Measurements from ENCODE around the gene ZCCHC14. TPM values are rescaled to one million over a fixed set of nuclear protein-coding genes. Genes with fewer than 3 reads are reported as not detected.

Gene ZCCHC14
- 15.7 and 21.7 TPM in 2 replicates for total RNA-seq

DNA sequence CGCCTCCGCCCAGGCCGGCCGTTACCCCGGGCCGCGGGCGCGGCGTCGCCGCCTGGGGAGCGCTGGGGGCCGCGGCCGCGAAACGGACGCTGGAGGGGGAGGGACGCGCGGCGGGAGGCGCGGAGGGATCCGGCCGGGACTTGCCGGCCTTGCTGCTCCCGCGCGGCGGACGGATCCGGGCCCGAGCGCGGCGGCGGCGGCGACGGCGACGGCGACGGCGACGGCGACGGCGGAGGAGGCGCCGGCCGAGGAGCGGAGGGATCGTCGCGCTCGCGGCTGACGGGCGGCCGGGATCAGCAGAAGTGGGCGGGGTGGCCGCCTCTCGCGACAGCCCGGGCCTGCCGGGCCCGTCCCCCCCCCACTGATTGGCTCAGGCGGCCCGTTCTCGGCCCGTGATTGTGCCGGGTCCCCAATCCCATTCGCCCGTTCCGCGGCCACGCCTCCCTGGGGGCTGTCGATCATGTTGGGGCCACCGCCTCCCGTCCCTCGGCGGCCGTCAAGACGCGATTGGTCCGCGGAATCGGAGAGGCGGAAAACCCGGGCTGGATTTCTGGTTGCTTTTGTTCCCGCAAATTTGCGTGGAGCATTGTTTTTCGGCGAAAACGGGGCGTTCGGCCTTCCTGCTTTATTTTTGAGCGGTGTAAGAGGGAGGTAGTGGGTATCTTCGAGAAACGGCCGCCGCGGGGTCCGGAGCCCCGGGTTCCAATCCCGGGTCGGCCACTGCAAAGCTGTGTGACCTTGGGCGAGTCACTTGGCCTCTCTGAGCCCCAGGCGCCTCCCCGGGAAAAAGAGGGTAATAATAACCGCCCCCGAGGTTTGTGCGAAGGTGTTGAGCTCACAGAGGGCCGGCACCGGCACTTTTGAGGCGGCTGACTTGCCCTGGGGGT, at the start of gene ZCCHC14:
TSS of gene ZCCHC14 (minus strand) at position 304 of the 887 bp plus-strand sequence. CDS start 786 bp downstream, outside the sequence.

DNA sequence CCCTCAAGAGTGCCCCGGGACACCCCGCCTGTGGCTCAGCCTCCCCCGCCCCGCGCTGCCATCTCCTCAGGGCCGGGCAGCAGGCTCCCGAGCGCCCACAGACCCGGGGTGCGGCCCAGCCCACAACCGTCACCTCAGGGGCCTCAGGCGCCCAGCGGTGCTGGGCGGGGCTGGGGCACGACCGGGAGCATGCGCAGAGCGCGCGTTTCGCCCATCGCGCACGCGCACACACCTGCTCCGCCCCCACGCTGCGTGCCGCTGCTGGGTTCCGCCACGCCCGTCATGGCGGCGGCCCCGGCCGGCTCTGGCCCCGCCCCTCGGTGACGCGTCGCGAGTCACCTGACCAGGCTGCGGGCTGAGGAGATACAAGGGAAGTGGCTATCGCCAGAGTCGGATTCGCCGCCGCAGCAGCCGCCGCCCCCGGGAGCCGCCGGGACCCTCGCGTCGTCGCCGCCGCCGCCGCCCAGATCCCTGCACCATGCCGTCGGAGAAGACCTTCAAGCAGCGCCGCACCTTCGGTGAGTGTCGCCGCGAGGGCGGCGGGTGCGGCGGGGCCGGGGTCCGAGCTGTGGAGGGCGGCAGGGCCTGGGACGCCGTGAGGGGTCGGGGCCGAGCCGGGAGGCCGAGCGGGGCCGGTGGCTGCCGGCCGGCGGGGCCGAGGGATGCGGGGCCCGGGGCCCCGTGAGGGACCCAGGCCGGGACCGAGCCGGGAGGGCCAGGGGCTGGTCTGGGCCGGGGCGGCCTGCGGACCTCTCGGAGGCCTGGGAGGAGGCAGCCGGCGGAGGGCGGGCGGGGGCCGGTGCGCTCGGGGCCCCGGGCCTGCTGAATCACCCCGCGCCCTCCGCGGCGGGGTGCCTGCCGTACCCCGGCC, 100.6 kb downstream of the ZCCHC14 start, which contains the start of gene MAP1LC3B:
TSS of gene MAP1LC3B (plus strand) at position 387 of the 871 bp plus-strand sequence. CDS start at position 479, 92 bp downstream.

DNA sequence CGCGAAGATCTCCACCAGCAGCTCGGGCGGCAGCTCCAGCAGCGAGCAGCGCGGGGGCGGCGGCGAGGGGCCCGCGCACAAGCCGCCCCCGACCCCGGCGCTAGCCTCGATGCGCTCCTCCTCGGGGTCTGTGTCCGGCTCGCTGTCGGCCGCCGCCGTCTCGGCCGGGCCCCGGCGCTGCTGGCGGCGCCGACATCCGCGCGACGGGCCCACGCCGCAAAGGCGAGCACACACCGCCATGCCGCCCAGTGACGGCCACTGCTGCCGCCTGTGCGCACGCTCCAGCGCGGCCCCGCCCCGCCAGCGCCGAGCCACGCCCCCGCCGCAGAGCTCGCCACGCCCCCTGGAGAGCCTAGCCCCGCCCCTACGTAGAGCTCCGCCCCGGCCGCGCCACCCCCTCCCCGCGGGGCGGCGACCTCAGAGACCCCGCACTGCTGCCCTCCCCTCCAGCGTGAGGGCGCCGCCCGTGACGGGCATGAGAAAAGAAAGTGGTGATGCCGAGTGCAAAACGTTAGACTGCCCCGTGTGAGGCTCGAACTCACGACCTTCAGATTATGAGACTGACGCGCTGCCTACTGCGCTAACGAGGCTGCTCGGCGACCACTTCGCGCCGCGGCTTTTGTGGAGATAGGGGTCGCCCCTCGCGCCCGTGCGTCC, 109.2 kb downstream of the ZCCHC14 start, which contains the start of gene FBXO31:
TSS of gene FBXO31 (minus strand) at position 272 of the 657 bp plus-strand sequence. CDS start at position 240, 32 bp downstream.

Other genes starting within 250 kb of the ZCCHC14 start
- gene C16orf95, start 175.6 kb downstream of the ZCCHC14 start, total RNA-seq: 3.5 and 5.6 TPM in 2 replicates
- 41.6 and 45.0 TPM in 2 replicates for gene FBXO31, start 109.2 kb downstream of the ZCCHC14 start, total RNA-seq
- 27.8 and 30.9 TPM in 2 replicates for gene MAP1LC3B, start 100.7 kb downstream of the ZCCHC14 start, total RNA-seq
- gene JPH3, start 109.5 kb upstream of the ZCCHC14 start, total RNA-seq: not detected in 2 replicates